Stimulated activated CD8-positive, alpha-beta memory T cell treated with anti-CD3 and anti-CD28 coated beads, Interleukin-12 subunit alpha, Interleukin-12 subunit beta, amount 100 ng/mL, for 4 hours (primary cell): ENCODE measurements around the gene DLEC1.

Source experiments
- DNase-seq: peaks from one replicate; pipeline ENCODE4 v3.0.0-alpha.2; 2020; ENCODE audit warnings: low read depth

Gene DLEC1

DNA sequence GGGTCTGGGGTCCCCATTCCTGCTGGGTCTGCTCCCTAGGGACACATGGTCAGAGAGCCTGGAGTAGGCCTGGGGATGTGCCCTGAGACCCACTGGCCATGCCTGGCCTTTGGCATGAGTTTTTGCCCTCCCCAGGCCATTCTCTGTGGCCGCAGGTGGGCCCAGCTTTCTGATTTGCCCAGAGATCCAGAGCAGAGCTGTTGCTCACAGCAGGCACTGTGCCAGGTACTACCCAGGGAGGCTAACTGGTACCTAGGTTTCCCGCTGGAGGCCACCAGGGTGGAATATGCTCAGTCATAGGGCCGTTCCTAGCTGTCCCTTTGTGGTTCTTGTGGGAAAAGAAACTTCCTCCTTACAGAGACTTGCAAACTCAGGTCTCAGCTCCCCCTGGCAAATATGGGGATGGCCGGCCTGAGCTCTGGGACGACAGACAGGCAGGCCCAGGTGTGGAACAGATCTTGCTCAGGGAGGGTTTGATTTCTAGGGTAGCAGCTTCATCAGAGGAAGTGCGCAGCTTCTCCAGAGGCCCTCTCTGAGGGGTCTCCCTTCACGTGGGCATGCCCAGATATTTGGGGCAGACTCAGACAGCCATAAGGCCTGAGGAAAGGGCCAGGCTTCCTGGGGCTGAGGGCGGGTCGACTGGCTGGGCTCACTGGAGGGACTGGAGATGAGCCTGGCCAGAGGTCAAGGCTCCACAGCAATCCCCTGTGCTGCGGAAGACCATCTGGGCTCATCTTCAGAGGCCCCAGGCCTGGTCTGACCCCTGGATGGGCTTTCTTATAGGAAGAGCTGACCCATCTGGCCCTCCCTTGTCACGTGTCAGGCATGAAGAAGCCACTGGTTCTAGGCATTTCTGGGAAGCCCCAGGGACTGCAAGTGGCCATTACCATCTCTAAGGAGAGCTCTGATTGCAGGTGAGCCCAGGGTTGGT, 69.9 kb downstream of the DLEC1 start:
- no peak for DNase-seq

DNA sequence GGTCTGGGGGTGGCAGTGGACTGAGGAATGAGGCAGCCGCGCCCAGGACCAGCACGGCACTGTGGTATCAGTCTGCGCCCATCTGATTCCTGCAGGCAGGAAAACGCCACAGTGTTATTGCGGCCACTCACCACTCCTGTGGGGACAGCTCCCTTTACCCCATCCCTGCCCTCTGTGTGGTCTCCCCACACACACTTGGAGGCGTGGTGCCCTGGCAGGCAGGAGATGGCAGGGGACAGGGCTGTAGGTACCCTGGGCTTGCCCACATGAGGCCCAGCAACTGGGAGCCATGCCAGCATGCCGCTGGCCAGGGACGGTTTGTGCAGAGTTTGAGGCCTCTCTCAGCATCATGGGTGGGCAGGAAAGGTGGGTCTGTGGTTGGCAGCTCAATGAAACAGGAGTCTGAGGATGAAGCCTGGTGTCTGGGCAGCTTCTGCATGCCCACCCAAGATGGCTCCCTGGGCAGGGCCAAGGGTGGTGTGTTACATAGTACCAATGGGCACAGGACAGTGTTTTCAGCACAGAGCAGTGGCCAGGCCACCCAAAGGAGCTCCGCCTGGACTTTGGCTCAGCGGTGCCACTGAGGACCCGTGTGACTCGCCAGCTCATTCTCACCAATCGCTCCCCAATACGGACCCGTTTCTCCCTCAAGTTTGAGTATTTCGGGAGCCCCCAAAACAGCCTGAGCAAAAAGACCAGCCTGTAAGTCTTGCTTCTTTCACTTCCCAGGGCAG, 70.7 kb downstream of the DLEC1 start:
- no peak for DNase-seq

- DNase-seq = no peak
These were observed 71.5 kb downstream of the DLEC1 start for GRCh38 chr3:38110314-38111050.

GRCh38 chr3:38111201-38111600, 72.2 kb downstream of the DLEC1 start:
- no peak for DNase-seq

DNA sequence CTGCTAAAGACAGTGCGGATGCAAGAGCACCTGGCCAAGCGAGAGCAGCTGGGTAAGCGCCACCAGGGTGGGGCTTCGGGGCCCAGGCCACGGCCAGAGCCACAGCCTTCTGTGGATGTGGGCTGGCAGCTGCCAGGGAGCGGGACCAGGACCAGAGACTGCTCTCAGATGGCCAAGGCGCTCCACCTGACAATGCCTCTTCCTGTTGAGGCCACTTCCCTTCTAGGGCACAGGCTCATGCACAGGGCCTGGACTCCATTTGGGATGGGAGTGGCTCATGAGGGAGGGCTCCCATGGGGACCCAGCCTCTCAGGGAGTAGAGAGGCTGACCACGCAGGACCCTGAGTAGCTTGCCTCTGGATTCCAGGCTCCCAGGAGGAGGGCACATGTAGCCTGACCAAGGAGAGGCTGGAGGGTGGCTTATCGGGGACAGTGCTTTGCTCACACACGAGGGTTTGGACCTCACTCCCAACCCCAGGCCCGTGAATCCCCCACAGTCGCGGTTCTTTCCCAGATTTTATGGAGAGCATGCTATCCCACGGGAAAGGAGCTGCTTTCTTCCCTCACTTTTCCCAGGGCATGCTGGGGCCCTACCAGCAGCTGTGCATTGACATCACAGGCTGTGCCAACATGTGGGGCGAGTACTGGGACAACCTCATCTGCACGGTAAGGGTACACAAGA, 72.8 kb downstream of the DLEC1 start:
- DNase-seq = no peak

DNA sequence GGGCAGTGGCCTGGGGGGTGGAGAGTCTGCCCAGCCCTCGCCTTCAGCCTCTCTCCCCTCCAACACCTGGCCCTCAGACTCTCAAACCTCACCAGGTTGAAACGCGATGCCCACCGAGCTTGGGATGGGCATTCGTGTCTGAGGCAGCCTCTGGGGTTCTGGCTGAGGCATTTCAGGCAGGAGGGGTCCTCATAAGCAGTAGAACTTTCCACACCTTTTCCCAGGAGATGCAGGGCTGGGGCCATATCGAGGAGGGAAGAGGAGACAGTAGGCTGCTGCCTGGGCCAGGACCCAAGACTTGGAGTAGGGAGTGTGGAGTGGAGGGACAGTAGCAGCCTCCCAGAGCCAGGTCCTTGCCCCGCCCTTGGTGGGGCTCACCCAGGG, 73.4 kb downstream of the DLEC1 start:
- DNase-seq = no peak

GRCh38 chr3:38114052-38114874, 75.3 kb downstream of the DLEC1 start:
- DNase-seq = no peak

DNA sequence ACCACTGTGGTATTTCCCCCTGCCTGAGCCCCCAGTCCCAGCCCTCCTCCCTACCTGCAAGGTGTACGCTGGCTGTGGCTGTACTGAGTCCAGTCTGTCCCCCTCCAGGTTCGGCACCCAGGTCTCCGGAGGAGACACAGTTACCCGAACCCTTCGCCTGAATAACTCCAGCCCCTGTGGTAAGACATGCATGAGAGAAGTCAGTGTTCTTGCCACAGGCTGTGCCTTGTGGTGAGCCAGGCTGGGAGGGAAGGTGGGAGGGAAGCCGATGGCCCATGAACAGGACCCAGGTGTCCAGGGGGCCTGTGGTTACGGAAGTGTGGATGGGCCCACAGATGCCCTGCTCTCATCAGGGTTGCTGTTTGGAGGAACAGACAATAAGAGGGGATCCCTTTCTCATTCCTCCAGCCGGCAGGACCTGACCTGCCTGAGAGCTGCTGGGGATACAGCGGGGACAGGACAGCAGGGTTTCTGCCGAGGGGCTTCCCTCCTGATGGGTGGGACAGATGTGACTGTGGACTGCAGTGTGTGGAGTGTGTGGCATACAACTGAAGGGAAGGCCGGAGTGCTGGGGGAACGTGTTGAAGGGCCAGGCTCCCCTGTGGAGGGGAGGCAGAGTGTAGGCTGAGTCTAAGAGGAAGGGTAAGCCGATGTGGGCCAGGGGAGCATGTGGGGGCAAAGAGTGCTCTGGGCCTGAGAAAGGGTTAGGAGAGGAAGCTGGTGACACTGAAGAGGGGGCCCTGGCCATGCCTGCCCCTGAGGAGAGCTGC, 76.1 kb downstream of the DLEC1 start:
- DNase-seq = no peak

DNA sequence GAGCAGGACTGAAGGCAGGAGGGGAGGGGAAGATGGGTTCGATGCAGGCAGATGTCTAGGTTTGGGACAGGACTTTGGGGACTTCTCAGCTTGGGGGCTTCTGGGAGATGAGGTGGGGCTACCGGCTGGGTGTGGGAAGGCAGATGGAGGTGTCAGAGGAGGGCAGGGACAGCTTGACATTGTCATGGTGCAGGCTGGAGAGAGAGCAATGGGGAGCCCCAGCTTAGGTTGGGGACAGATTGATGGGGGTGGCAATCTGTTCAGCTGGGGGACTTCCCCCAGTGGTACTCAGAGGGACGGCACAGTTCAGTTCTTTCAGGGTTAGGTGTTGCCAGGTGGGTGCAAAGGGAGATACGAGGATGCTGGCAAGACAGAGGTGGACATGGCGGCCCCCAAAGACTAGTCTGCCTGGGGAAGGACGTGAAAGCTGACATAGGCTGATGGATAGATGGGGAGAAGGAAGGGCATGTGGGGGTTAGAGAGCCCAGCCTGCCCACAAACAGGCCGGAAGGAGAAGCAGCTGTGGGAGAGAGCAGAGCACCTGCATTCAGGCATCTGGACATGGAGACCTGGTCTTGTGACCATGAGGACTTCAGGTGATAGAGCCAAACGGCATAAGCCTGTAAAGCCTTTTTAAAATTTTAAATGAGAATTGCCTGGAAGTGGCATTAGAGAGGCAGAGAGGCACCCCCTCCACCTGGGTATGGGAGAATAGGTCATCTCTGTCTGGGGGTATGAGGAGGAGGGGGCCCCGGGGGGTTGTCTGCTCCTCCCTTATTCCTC, 76.8 kb downstream of the DLEC1 start:
- no peak for DNase-seq

GRCh38 chr3:38116471-38117162, 77.6 kb downstream of the DLEC1 start:
- no peak for DNase-seq

DNA sequence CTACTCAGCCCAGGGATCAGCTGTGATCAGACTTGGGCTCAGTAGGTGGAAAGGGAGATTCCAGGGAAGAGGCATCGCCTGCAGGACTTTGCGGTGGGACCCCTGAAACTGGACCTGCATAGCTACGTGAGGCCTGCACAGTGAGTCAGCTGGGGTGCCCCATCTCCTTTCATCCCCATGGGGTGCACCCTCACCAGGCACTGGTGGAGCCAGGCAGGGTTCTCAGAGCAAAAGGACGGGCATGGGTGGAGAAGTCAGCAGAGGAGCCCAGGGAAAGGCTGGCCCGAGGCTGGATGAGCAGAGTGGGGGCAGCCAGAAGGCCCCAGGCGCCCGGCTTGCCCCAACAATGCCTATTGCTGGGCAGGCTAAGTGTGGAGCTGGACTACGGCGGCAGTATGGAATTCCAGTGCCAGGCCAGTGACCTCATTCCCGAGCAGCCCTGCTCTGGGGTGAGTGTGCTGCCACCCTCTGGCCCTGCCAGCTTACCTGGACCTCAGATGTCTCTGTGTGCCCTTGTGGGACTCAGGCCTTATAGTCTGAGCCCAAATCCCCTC, 78.2 kb downstream of the DLEC1 start:
- DNase-seq = no peak

DNA sequence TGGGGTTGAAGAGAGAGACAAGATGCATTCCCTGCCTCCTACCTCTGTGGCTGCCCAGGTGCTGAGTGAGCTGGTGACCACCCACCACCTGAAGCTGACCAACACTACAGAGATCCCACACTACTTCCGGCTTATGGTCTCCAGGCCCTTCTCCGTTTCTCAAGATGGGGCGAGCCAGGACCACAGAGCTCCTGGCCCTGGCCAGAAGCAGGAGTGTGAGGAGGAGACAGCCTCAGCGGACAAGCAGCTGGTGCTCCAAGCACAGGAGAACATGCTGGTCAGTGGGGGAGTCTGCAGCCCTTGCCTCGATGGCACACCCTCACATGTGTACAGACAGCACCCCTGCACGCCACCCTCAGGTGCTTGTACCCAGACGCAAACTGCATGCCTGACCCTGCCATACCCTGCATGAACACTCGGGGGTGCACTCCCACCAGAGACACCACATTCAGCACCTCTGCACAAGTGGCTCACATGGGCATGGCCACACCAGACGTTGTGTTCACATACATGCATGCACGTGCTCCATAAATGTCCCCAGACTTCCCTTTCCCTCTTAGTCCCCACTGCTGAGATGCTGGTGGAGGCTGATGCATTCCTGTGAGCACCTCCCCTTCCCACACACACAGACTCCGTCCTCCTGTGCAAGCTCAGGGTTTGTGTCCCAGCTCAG, 78.9 kb downstream of the DLEC1 start:
- peak; percentile 32 for DNase-seq

GRCh38 chr3:38118421-38119247, 79.6 kb downstream of the DLEC1 start:
- DNase-seq = no peak

- no peak for DNase-seq
These were observed 80.2 kb downstream of the DLEC1 start for GRCh38 chr3:38119248-38119544.

- DNase-seq = no peak
These were observed 81.0 kb downstream of the DLEC1 start for GRCh38 chr3:38119821-38120692.

GRCh38 chr3:38120693-38121450, 81.9 kb downstream of the DLEC1 start:
- DNase-seq = no peak
